Prostate gland (tissue), 2 donors: ENCODE measurements around the gene APOBEC2. TPM values are rescaled to one million over a fixed set of nuclear protein-coding genes. Genes with fewer than 3 reads are reported as not detected.

Source experiments
- DNase-seq: peaks from one replicate; pipeline ENCODE4 v3.0.0-alpha.2; 2019; ENCODE audit warnings: low spot score
- H3K27ac ChIP-seq, 2 donors: fragments of 200-600 bp; sonication (generic); 2 replicates each; pipeline ENCODE4 v1.5.1; 2017 to 2019
- H3K27me3 ChIP-seq: fragments of 200-600 bp; sonication (generic); replicated peaks from 2 replicates; pipeline ENCODE4 v1.5.1; 2019; ENCODE audit not compliant: insufficient read depth
- H3K36me3 ChIP-seq, 2 donors: fragments of 200-600 bp; sonication (generic); 1 replicate in 1 of 2; 2 replicates in 1 of 2; pipeline versions ENCODE4 v1.5.1 to v1.8.1; 2017 to 2019
- H3K4me1 ChIP-seq: fragments of 200-600 bp; sonication (generic); replicated peaks from 2 replicates; pipeline ENCODE4 v1.5.1; 2019
- H3K4me3 ChIP-seq, 2 donors: fragments of 200-600 bp; sonication (generic); 2 replicates each; pipeline ENCODE4 v1.5.1; 2017 to 2019
- H3K9me3 ChIP-seq: fragments of 200-600 bp; sonication (generic); 2 replicates; pipeline ENCODE4 v1.5.1; 2017
- CTCF ChIP-seq, 4 experiments: fragments of 200-600 bp in 2 of 4; fragments of 450-650 bp in 2 of 4; sonication (generic) in 2 of 4; IDR thresholded peaks; 1 replicate in 3 of 4; 2 replicates in 1 of 4; pipeline ENCODE4 v1.5.1; 2016 to 2019; ENCODE audit warnings: antibody characterized with exemption in 4 of 4, mild to moderate bottlenecking in 2 of 4, moderate library complexity in 2 of 4
- POLR2A ChIP-seq: fragments of 450-650 bp; IDR thresholded peaks from one replicate; pipeline ENCODE4 v1.6.1; 2016; ENCODE audit warnings: antibody characterized with exemption, mild to moderate bottlenecking
- POLR2AphosphoS5 ChIP-seq: sonication (generic); formaldehyde crosslinking; IDR thresholded peaks from one replicate; pipeline ENCODE4 v1.6.1; 2017; ENCODE audit warnings: antibody characterized with exemption
- WGBS: methylation state at CpG from one replicate; pipeline ENCODE4 v1.1.5; 2018; 5-methylcytosine and 5-hydroxymethylcytosine counted together
- intact Hi-C: fragments of 100-400 bp; cut with DNase I; formaldehyde crosslinking; loops from one replicate; pipeline ENCODE4 v1.14.2; 2022
- total RNA-seq, 2 donors: library from RNA; depleted of rRNA; stranded (reverse); fragments of >200 nt; gene quantifications; one replicate each; pipeline ENCODE4 v1.1.0, GENCODE V29; 2016

The APOBEC2 gene
- total RNA-seq, 2 donors from 2014 or later, result 2.0 TPM; not detected in 1

GRCh38 chr6:41040101-41040939 is 12.7 kb upstream of the APOBEC2 start:
- intact Hi-C loops, result no loop called here
- DNase-seq, result no peak
- H3K27ac ChIP-seq, result no peak overlapping the region

GRCh38 chr6:41040940-41041536 is 12.0 kb upstream of the APOBEC2 start:
- H3K4me1 ChIP-seq, result no peaks in the 10 kb centered on the region
- no peak for TF ChIP-seq POLR2AphosphoS5
- TF ChIP-seq CTCF (IDR thresholded peaks at IDR 0.05), result no peak
- no peak for TF ChIP-seq POLR2A
- DNase-seq, result no peak

More at GRCh38 chr6:41040101-41040939, 12.7 kb upstream of the APOBEC2 start:
- TF ChIP-seq POLR2A, result no peak
- TF ChIP-seq CTCF (IDR thresholded peaks at IDR 0.05), result no peak
- no peak for TF ChIP-seq POLR2AphosphoS5
- 56% methylated on average over 6 of the region's 6 CpGs for WGBS
- H3K9me3 ChIP-seq, result no peaks in the 10 kb centered on the region
- H3K4me3 ChIP-seq, result no peak overlapping the region
- H3K27me3 ChIP-seq, result no peaks in the 10 kb centered on the region
- no peaks in the 10 kb centered on the region for H3K36me3 ChIP-seq
- H3K4me1 ChIP-seq, result no peaks in the 10 kb centered on the region

GRCh38 chr6:41042226-41043055 is 10.6 kb upstream of the APOBEC2 start, which contains the start of gene TSPO2:
TSPO2 (plus strand) TSS chr6:41042467; CDS start chr6:41042986, 519 bp downstream.
- 86% methylated on average over 10 of the region's 10 CpGs for WGBS
- H3K36me3 ChIP-seq, result no peaks in the 10 kb centered on the region
- DNase-seq, result no peak
- intact Hi-C loops, result no loop called here
- H3K27me3 ChIP-seq, result no peaks in the 10 kb centered on the region
- H3K4me1 ChIP-seq, result no peaks in the 10 kb centered on the region
- no peak within 1 kb of the TSS for H3K4me3 ChIP-seq
- no peak within 1 kb of the TSS for H3K27ac ChIP-seq
- H3K9me3 ChIP-seq, result no peaks in the 10 kb centered on the region
- TF ChIP-seq POLR2AphosphoS5 (no peak), CTCF (IDR thresholded peaks at IDR 0.05) (no peak), POLR2A (no peak)

More at GRCh38 chr6:41040940-41041536, 12.0 kb upstream of the APOBEC2 start:
- no peaks in the 10 kb centered on the region for H3K36me3 ChIP-seq
- no peaks in the 10 kb centered on the region for H3K27me3 ChIP-seq
- 100% methylated on average over 1 of the region's 1 CpG for WGBS
- no peak overlapping the region for H3K27ac ChIP-seq
- H3K4me3 ChIP-seq, result no peak overlapping the region
- no peaks in the 10 kb centered on the region for H3K9me3 ChIP-seq
- intact Hi-C loops, result no loop called here

- H3K9me3 ChIP-seq, result no peaks in the 10 kb centered on the region
- no peak overlapping the region for H3K27ac ChIP-seq
- H3K4me3 ChIP-seq, result no peak overlapping the region
- DNase-seq, result no peak
- no peaks in the 10 kb centered on the region for H3K4me1 ChIP-seq
- WGBS, result 96% methylated on average over 3 of the region's 3 CpGs
- no peaks in the 10 kb centered on the region for H3K36me3 ChIP-seq
- intact Hi-C loops, result no loop called here
- TF ChIP-seq POLR2A, result no peak
- TF ChIP-seq CTCF (IDR thresholded peaks at IDR 0.05), result no peak
- TF ChIP-seq POLR2AphosphoS5, result no peak
- H3K27me3 ChIP-seq, result no peaks in the 10 kb centered on the region
Measured at GRCh38 chr6:41043151-41043550, 9.9 kb upstream of the APOBEC2 start.
